Thymus (tissue), 11 donors: Measurements from ENCODE around the gene RADIL. TPM values are rescaled to one million over a fixed set of nuclear protein-coding genes. Genes with fewer than 3 reads are reported as not detected.

ENCODE experiments used
- DNase-seq, 9 donors: peaks; one replicate each; pipeline ENCODE4 v3.0.0-alpha.2; 2013; ENCODE audit warnings: low spot score in 9 of 9, low read depth in 6 of 9, missing footprints in 1 of 9
- H3K27ac ChIP-seq, 2 donors: one replicate each; pipeline ENCODE4 v1.5.1; 2013; ENCODE audit warnings: control low read depth in 1 of 2, low read depth in 1 of 2, low read length in 1 of 2, mild to moderate bottlenecking in 1 of 2, moderate library complexity in 1 of 2
- H3K27me3 ChIP-seq, 2 donors: one replicate each; pipeline ENCODE4 v1.5.1; 2013; ENCODE audit warnings: low read length in 1 of 2; ENCODE audit not compliant: control insufficient read depth in 2 of 2, insufficient read depth in 1 of 2
- H3K36me3 ChIP-seq, 2 donors: one replicate each; pipeline ENCODE4 v1.5.1; 2013; ENCODE audit warnings: low read length in 1 of 2, mild to moderate bottlenecking in 1 of 2, moderate library complexity in 1 of 2; ENCODE audit not compliant: control insufficient read depth in 2 of 2, insufficient read depth in 2 of 2
- H3K4me1 ChIP-seq, 2 donors: one replicate each; pipeline ENCODE4 v1.5.1; 2013; ENCODE audit warnings: low read length in 2 of 2; ENCODE audit not compliant: control insufficient read depth in 2 of 2, insufficient read depth in 2 of 2
- H3K4me3 ChIP-seq, 2 donors: one replicate each; pipeline ENCODE4 v1.5.1; 2013; ENCODE audit warnings: low read length in 2 of 2, control low read depth in 1 of 2, mild to moderate bottlenecking in 1 of 2
- H3K9me3 ChIP-seq, 2 donors: one replicate each; pipeline ENCODE4 v1.5.1; 2013; ENCODE audit warnings: low read length in 1 of 2, mild to moderate bottlenecking in 1 of 2; ENCODE audit not compliant: control insufficient read depth in 2 of 2, insufficient read depth in 1 of 2
- WGBS: extraction: QIAGEN DNeasy Blood & Tissue Kit; methylation state at CpG from one replicate; pipeline ENCODE4 v1.1.7; 2013; 5-methylcytosine and 5-hydroxymethylcytosine counted together
- polyA plus RNA-seq: library from polyadenylated mRNA; stranded (reverse); fragments of 200-250 nt; gene quantifications from one replicate; pipeline ENCODE4 v1.2.3, GENCODE V29; 2013
- total RNA-seq: library from RNA; stranded (reverse); fragments of 120-200 nt; gene quantifications from one replicate; pipeline ENCODE4 v1.2.4, GENCODE V29; 2013
- donor health status: healthy.

RADIL gene
- total and polyA plus RNA-seq, 2 donors = 0.19 to 0.91 TPM

GRCh38 chr7:4770886-4771285 lies 112.6 kb downstream of the RADIL start:
- Histone ChIP-seq H3K36me3 (peaks cover 3 to 16% of the 10 kb centered on the region in 2 donors), H3K4me1 (peaks cover 5 to 9% of the 10 kb centered on the region in 2 donors), H3K27me3 (no peaks in the 10 kb centered on the region), H3K9me3 (no peaks in the 10 kb centered on the region), H3K4me3 (no peak overlapping the region), H3K27ac (no peak overlapping the region)
- WGBS = 97% methylated on average over 9 of the region's 9 CpGs
- no peak for DNase-seq

GRCh38 chr7:4769761-4770160 lies 113.8 kb downstream of the RADIL start:
- DNase-seq = no peak
- H3K4me3 ChIP-seq = no peak overlapping the region
- peaks cover 3 to 6% of the 10 kb centered on the region in 2 donors for H3K4me1 ChIP-seq
- 35% methylated on average over 7 of the region's 7 CpGs for WGBS
- H3K9me3 ChIP-seq = no peaks in the 10 kb centered on the region
- H3K36me3 ChIP-seq = peaks cover 11 to 23% of the 10 kb centered on the region in 2 donors
- no peaks in the 10 kb centered on the region for H3K27me3 ChIP-seq
- H3K27ac ChIP-seq = peak overlapping the region in 1 of 2 donors; percentile 31

- Histone ChIP-seq H3K27me3 (no peaks in the 10 kb centered on the region), H3K27ac (no peak overlapping the region), H3K36me3 (peaks cover 19 to 28% of the 10 kb centered on the region in 2 donors), H3K4me1 (no peaks in the 10 kb centered on the region), H3K9me3 (no peaks in the 10 kb centered on the region), H3K4me3 (no peak overlapping the region)
- WGBS = 97% methylated on average over 27 of the region's 27 CpGs
- DNase-seq = no peak
Observed at GRCh38 chr7:4768597-4769569, 114.6 kb downstream of the RADIL start.

GRCh38 chr7:4766666-4767519 lies 116.6 kb downstream of the RADIL start:
- no peak overlapping the region for H3K4me3 ChIP-seq
- 96% methylated on average over 37 of the region's 37 CpGs for WGBS
- DNase-seq = no peak
- no peaks in the 10 kb centered on the region for H3K9me3 ChIP-seq
- H3K4me1 ChIP-seq = no peaks in the 10 kb centered on the region
- peaks cover 39 to 47% of the 10 kb centered on the region in 2 donors for H3K36me3 ChIP-seq
- H3K27me3 ChIP-seq = no peaks in the 10 kb centered on the region
- peak overlapping the region in 1 of 2 donors; percentile 30 for H3K27ac ChIP-seq

- Histone ChIP-seq H3K36me3 (peaks cover 48 to 55% of the 10 kb centered on the region in 2 donors), H3K27me3 (no peaks in the 10 kb centered on the region), H3K27ac (no peak overlapping the region), H3K4me3 (no peak overlapping the region), H3K9me3 (no peaks in the 10 kb centered on the region), H3K4me1 (no peaks in the 10 kb centered on the region)
- no peak for DNase-seq
- 97% methylated on average over 23 of the region's 23 CpGs for WGBS
Observed at GRCh38 chr7:4765776-4766490, 117.6 kb downstream of the RADIL start.

- H3K4me1 ChIP-seq = no peaks in the 10 kb centered on the region
- DNase-seq = no peak
- H3K27ac ChIP-seq = peak overlapping the region in 1 of 2 donors; percentile 46
- H3K4me3 ChIP-seq = no peak overlapping the region
- WGBS = 98% methylated on average over 35 of the region's 35 CpGs
- H3K9me3 ChIP-seq = no peaks in the 10 kb centered on the region
- no peaks in the 10 kb centered on the region for H3K27me3 ChIP-seq
- H3K36me3 ChIP-seq = peaks cover 57 to 63% of the 10 kb centered on the region in 2 donors
Observed at GRCh38 chr7:4764402-4765007, 119.0 kb downstream of the RADIL start.

GRCh38 chr7:4763794-4764185 lies 119.7 kb downstream of the RADIL start:
- no peak for DNase-seq
- Histone ChIP-seq H3K36me3 (peaks cover 65 to 68% of the 10 kb centered on the region in 2 donors), H3K9me3 (no peaks in the 10 kb centered on the region), H3K27me3 (no peaks in the 10 kb centered on the region), H3K4me1 (no peaks in the 10 kb centered on the region), H3K27ac (no peak overlapping the region), H3K4me3 (no peak overlapping the region)
- 98% methylated on average over 21 of the region's 21 CpGs for WGBS

- Histone ChIP-seq H3K36me3 (peaks cover 69 to 70% of the 10 kb centered on the region in 2 donors), H3K4me1 (no peaks in the 10 kb centered on the region), H3K27ac (no peak overlapping the region), H3K9me3 (no peaks in the 10 kb centered on the region), H3K27me3 (no peaks in the 10 kb centered on the region), H3K4me3 (no peak overlapping the region)
- no peak for DNase-seq
- 99% methylated on average over 32 of the region's 32 CpGs for WGBS
Observed at GRCh38 chr7:4763091-4763793, 120.3 kb downstream of the RADIL start.
